HepG2 (cell line): ENCODE results near the gene STAP2. TPM values are rescaled to one million over a fixed set of nuclear protein-coding genes. Genes with fewer than 3 reads are reported as not detected.
A peak's percentile ranks its signal among the peaks of the same experiment; 100 is the strongest.

Experiments
- GFI1 ChIP-seq: sonication (generic); formaldehyde crosslinking; IDR thresholded peaks from 2 replicates; pipeline ENCODE4 v1.5.0; 2020; ENCODE audit warnings: missing genetic modification reagents, mild to moderate bottlenecking, borderline replicate concordance
- MAFG ChIP-seq: sonication (generic); formaldehyde crosslinking; IDR thresholded peaks from 2 replicates; pipeline ENCODE4 v1.5.1; 2020; ENCODE audit warnings: mild to moderate bottlenecking, missing genetic modification reagents
- NFE2 ChIP-seq: sonication (generic); formaldehyde crosslinking; IDR thresholded peaks from 2 replicates; pipeline ENCODE4 v1.4.0; 2020; ENCODE audit warnings: missing genetic modification reagents
- RFX1 ChIP-seq: fragments of 450-650 bp; IDR thresholded peaks from 2 replicates; pipeline ENCODE4 v1.6.1; 2017
- RFX5 ChIP-seq: IDR thresholded peaks from 2 replicates; pipeline ENCODE4 v1.6.1; 2011; ENCODE audit warnings: low read depth, low read length, improper control_type of control experiment
- SMAD3 ChIP-seq: sonication (generic); formaldehyde crosslinking; IDR thresholded peaks from 2 replicates; pipeline ENCODE4 v1.4.0; 2020; ENCODE audit warnings: missing genetic modification reagents
- TP53 ChIP-seq: sonication (generic); formaldehyde crosslinking; conservative IDR thresholded peaks from 2 replicates; pipeline ENCODE4 v1.4.0; 2020; ENCODE audit warnings: missing genetic modification reagents
- U2AF1 ChIP-seq: fragments of 200-400 bp; formaldehyde crosslinking; optimal IDR thresholded peaks from 2 replicates; pipeline ENCODE3; 2017; ENCODE audit warnings: mild to moderate bottlenecking, low read depth, low read length
- ZNF124 ChIP-seq: sonication (generic); formaldehyde crosslinking; IDR thresholded peaks from 2 replicates; pipeline ENCODE4 v1.4.0; 2020; ENCODE audit warnings: missing genetic modification reagents
- ZNF207 ChIP-seq: fragments of 450-650 bp; IDR thresholded peaks from 2 replicates; pipeline ENCODE4 v1.6.1; 2016; ENCODE audit warnings: antibody characterized with exemption, borderline replicate concordance
- ZNF281 ChIP-seq: sonication (generic); formaldehyde crosslinking; IDR thresholded peaks from 2 replicates; pipeline ENCODE4 v1.4.0; 2020; ENCODE audit warnings: missing genetic modification reagents, borderline replicate concordance
- ZNF660 ChIP-seq: sonication (generic); formaldehyde crosslinking; IDR thresholded peaks from 2 replicates; pipeline ENCODE4 v1.5.1; 2020; ENCODE audit warnings: mild to moderate bottlenecking, low read depth, missing genetic modification reagents, borderline replicate concordance
- ZNF672 ChIP-seq: sonication (generic); formaldehyde crosslinking; IDR thresholded peaks from 2 replicates; pipeline ENCODE4 v1.8.1; 2022; ENCODE audit warnings: missing genetic modification reagents
- ZZZ3 ChIP-seq: sonication (generic); formaldehyde crosslinking; IDR thresholded peaks from 2 replicates; pipeline ENCODE4 v1.4.0; 2020; ENCODE audit warnings: missing genetic modification reagents, mild to moderate bottlenecking, borderline replicate concordance
- polyA plus RNA-seq, 8 experiments: library from polyadenylated mRNA; depleted of rRNA in 3 of 8; stranded (reverse) in 7 of 8; unstranded in 1 of 8; fragments of >200 nt; fragmentation: Illumina TruSeq in 4 of 8; extraction: Trizol in 4 of 8; gene quantifications; 2 replicates each; pipeline versions ENCODE4 v1.2.1 to v1.2.3, GENCODE V29; 2011 to 2016; ENCODE audit warnings: low read depth in 4 of 8, missing spikeins in 1 of 8, mixed read lengths in 1 of 8; ENCODE audit not compliant: insufficient read depth in 1 of 8
- total RNA-seq, 5 experiments: library from RNA; depleted of rRNA; stranded (reverse); fragments of >200 nt; fragmentation: Illumina TruSeq; extraction: Trizol; gene quantifications; 2 replicates each; pipeline ENCODE4 v1.2.3, GENCODE V29; 2016; ENCODE audit warnings: low read depth in 1 of 5
- TF ChIP-seq, protein P1 (sequence below): sonication (generic); formaldehyde crosslinking; IDR thresholded peaks from 2 replicates; pipeline ENCODE4 v1.4.0; 2020; ENCODE audit warnings: mild to moderate bottlenecking, missing genetic modification reagents
- TF ChIP-seq, protein P2 (sequence below): sonication (generic); formaldehyde crosslinking; IDR thresholded peaks from 2 replicates; pipeline ENCODE4 v1.5.1; 2020; ENCODE audit warnings: missing genetic modification reagents, mild to moderate bottlenecking, borderline replicate concordance

Gene STAP2
- total and polyA plus RNA-seq, 2 of the 13 experiments (the other 11 are each of a cell fraction or from before 2014, with no cell fraction given) = 39.0 to 43.7 TPM

DNA sequence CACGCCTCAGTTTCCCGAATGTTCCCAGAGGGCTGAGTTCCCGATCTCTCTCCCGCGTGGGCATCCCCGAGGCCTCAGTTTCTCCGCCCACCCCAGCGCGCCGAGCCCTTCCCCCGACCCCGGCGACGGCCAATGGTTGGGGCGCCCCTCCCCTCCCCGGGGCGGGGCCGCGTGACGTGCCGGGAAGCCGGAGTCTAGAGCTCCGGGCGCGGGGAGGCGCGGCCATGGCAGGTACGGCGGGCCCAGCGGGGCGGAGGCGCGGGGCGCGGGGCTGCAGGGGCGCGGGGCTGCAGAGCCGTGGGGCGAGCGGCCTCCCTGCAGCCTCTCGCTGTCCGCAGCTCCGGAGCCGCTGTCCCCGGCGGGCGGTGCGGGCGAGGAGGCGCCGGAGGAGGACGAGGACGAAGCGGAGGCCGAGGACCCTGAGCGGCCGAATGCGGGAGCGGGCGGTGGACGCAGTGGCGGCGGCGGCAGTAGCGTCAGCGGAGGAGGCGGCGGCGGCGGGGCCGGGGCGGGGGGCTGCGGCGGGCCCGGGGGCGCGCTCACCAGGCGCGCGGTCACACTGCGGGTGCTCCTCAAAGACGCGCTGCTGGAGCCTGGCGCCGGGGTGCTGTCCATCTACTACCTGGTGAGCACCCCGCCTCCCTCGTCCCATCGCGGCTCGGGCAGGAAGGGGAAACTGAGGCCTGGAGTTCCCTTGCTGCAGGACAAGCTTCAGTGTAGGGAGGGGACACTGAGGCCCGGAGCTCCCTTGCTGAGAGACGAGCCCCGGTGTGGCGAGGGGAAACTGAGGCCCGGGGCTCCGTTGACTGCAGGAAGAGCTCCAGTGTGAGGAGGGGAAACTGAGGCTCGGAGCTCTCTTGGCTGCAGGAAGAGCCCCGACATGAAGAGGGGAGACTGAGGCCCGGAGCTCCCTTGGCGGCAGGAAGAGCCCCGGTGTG is 5.0 kb upstream of the STAP2 start, which contains the start of gene MPND (continued):
- TF ChIP-seq, protein P1, sequence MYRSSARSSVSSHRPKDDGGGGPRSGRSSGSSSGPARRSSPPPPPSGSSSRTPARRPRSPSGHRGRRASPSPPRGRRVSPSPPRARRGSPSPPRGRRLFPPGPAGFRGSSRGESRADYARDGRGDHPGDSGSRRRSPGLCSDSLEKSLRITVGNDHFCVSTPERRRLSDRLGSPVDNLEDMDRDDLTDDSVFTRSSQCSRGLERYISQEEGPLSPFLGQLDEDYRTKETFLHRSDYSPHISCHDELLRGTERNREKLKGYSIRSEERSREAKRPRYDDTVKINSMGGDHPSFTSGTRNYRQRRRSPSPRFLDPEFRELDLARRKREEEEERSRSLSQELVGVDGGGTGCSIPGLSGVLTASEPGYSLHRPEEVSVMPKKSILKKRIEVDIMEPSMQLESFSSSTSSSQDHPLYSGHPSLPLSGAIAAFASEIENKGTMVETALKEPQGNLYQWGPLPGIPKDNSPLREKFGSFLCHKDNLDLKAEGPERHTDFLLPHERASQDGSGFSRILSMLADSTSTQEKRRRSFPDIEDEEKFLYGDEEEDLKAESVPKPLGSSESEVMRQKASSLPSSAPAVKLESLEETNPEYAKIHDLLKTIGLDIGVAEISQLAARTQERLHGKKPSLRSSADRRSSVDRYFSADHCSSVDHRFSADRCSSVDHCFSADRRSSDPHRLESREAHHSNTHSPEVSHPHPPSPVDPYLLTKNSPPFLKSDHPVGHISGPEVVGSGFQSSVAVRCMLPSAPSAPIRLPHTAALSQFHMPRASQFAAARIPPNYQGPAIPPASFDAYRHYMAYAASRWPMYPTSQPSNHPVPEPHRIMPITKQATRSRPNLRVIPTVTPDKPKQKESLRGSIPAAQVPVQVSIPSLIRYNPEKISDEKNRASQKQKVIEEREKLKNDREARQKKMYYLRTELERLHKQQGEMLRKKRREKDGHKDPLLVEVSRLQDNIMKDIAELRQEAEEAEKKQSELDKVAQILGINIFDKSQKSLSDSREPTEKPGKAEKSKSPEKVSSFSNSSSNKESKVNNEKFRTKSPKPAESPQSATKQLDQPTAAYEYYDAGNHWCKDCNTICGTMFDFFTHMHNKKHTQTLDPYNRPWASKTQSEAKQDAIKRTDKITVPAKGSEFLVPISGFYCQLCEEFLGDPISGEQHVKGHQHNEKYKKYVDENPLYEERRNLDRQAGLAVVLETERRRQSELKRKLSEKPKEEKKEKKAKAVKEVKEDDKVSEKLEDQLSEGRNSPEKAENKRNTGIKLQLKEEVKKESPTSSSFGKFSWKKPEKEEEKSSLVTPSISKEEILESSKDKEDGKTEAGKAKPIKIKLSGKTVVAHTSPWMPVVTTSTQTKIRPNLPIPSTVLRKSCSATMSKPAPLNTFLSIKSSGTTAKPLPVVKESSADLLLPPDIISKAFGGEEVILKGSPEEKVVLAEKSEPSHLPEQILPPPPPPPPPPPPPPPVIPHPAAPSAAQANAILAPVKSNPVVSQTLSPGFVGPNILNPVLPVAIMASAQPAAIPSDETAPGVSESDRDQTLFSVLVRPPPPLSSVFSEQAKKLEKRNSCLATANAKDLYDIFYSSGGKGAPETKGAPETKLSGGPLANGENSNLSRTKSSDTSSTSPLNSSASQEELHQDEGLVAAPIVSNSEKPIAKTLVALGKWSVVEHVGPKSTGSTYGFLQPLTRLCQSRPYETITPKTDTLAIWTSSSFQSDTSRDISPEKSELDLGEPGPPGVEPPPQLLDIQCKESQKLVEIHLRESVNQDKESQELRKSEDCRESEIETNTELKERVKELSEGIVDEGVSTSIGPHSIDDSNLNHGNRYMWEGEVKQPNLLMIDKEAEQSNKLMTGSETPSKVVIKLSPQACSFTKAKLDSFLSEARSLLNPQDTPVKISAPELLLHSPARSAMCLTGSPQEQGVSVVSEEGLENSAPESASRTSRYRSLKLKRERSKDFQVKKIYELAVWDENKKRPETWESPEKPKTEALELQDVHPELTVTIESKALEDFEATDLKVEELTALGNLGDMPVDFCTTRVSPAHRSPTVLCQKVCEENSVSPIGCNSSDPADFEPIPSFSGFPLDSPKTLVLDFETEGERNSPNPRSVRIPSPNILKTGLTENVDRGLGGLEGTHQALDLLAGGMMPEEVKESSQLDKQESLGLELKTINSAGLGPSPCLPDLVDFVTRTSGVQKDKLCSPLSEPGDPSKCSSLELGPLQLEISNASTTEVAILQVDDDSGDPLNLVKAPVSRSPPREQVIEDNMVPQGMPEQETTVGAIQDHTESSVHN (CRISPR knock-in tag) = no peak
- TF ChIP-seq NFE2 (CRISPR knock-in tag) = no peak
- no peak for TF ChIP-seq SMAD3 (CRISPR knock-in tag)
- TF ChIP-seq ZNF672 (CRISPR knock-in tag) = no peak
- no peak for TF ChIP-seq TP53 (CRISPR knock-in tag)
- TF ChIP-seq MAFG (CRISPR knock-in tag) = no peak
- TF ChIP-seq, protein P2, sequence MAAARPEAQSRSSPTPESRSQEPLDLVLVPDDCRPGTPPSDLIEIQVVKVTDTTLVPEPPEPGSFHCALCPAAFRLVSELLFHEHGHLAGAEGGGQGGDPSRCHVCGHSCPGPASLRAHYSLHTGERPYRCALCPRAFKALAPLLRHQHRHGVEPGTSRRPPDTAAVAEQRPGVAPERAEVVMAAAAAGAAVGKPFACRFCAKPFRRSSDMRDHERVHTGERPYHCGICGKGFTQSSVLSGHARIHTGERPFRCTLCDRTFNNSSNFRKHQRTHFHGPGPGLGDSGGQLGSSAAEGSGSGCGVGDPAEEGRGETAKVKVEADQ (CRISPR knock-in tag) = no peak
- peak; percentile 8; the same call in 1 of the 2 replicates for TF ChIP-seq ZNF281 (CRISPR knock-in tag)
- no peak for TF ChIP-seq ZNF124 (CRISPR knock-in tag)
- no peak for TF ChIP-seq RFX1
- TF ChIP-seq ZNF207 = no peak
- no peak for TF ChIP-seq U2AF1
- TF ChIP-seq GFI1 (CRISPR knock-in tag) = no peak
- TF ChIP-seq RFX5 = no peak
- no peak for TF ChIP-seq ZZZ3 (CRISPR knock-in tag)
- TF ChIP-seq ZNF660 (CRISPR knock-in tag) = no peak
